ENCODE results near the gene PRDX3. TPM values are rescaled to one million over a fixed set of nuclear protein-coding genes. Genes with fewer than 3 reads are reported as not detected.
"Not testable (repeated sequence)": the region's sequence is repeated elsewhere in the genome, so short reads cannot be mapped to it uniquely, and the experiment has no call there.

The PRDX3 gene
- total RNA-seq, 3 donors from 2014 or later (not counting 1 experiment from before 2014, with no cell fraction given) = 12.5 to 17.4 (median 15.3) TPM

DNA sequence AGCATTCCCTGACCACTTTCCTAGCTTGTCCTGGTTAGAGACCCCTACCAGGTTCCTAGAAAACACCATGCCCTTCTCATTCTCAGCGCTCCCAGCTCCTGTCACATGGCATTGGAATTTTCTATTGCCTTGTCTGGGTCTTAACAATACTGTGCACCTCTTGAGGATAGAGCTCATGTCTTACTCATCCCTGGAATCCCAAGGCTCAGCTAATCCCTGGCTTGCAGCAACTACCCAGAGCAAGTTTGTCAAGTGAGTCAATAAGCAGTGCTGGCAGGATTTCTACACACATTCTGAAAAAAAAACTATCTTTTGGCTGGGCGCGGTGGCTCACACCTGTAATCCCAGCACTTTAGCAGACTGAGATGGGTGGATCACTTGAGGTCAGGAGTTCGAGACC is 11.7 kb upstream of the PRDX3 start:
- Mint-ChIP-seq H3K4me3 (no peak overlapping the region), H3K27me3 (ENCODE audit: low read depth in 2 of 2) (peaks cover 0 to 12% of the 10 kb centered on the region in 2 donors), H3K9me3 (no peaks in the 10 kb centered on the region), H3K4me1 (peaks cover 10 to 12% of the 10 kb centered on the region in 2 donors), H3K36me3 (no peaks in the 10 kb centered on the region), H3K27ac (peak overlapping the region in 1 of 2 donors; percentile 18)
- TF ChIP-seq, protein P1, sequence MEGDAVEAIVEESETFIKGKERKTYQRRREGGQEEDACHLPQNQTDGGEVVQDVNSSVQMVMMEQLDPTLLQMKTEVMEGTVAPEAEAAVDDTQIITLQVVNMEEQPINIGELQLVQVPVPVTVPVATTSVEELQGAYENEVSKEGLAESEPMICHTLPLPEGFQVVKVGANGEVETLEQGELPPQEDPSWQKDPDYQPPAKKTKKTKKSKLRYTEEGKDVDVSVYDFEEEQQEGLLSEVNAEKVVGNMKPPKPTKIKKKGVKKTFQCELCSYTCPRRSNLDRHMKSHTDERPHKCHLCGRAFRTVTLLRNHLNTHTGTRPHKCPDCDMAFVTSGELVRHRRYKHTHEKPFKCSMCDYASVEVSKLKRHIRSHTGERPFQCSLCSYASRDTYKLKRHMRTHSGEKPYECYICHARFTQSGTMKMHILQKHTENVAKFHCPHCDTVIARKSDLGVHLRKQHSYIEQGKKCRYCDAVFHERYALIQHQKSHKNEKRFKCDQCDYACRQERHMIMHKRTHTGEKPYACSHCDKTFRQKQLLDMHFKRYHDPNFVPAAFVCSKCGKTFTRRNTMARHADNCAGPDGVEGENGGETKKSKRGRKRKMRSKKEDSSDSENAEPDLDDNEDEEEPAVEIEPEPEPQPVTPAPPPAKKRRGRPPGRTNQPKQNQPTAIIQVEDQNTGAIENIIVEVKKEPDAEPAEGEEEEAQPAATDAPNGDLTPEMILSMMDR (IDR thresholded peaks at IDR 0.05) = no peak
- Histone ChIP-seq H3K27ac (ENCODE audit: low read length) (no peak overlapping the region), H3K9me3 (ENCODE audit: control insufficient read depth, insufficient read depth, low read length) (no peaks in the 10 kb centered on the region), H3K4me3 (ENCODE audit: low read length) (no peak overlapping the region), H3K36me3 (ENCODE audit: control insufficient read depth, insufficient read depth, low read length) (no peaks in the 10 kb centered on the region), H3K27me3 (ENCODE audit: control insufficient read depth, insufficient read depth, low read length) (no peaks in the 10 kb centered on the region), H3K4me1 (ENCODE audit: control insufficient read depth, insufficient read depth, low read length) (peaks cover 14% of the 10 kb centered on the region)
- intact Hi-C loops (cut with micrococcal nuclease) = no loop called here
- ATAC-seq (no peak), DNase-seq (no peak)
- 92% methylated on average over 4 of the region's 4 CpGs for WGBS (ENCODE audit: insufficient coverage)

DNA sequence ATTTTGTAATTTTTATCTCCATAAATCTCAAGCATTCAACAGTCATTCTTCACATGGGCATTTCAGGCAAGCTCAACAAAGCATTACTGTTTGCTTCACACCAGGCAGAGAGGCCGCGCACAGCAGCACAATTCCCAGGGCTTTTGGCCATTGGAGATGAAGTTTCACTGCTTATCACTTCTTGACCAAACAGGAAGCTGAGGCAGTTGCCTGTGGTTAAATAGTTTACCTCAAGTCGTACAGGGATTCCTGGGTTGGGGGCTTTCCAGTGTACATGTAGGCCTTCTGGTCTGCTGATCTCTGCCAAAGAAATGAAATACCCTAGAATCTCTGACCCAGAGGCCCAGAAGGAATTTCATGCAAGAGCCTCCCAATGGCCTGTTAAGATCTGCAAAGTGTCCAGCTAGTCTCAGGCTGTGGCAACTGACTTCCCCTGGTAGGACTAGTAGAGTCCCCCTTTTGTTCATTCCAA is 11.2 kb upstream of the PRDX3 start:
- Mint-ChIP-seq H3K36me3 (no peaks in the 10 kb centered on the region), H3K9me3 (no peaks in the 10 kb centered on the region), H3K4me1 (peaks cover 10 to 12% of the 10 kb centered on the region in 2 donors), H3K27me3 (ENCODE audit: low read depth in 2 of 2) (peaks cover 0 to 12% of the 10 kb centered on the region in 2 donors), H3K4me3 (no peak overlapping the region), H3K27ac (peak overlapping the region in 1 of 2 donors; percentile 18)
- Histone ChIP-seq H3K9me3 (ENCODE audit: control insufficient read depth, insufficient read depth, low read length) (no peaks in the 10 kb centered on the region), H3K27me3 (ENCODE audit: control insufficient read depth, insufficient read depth, low read length) (no peaks in the 10 kb centered on the region), H3K4me1 (ENCODE audit: control insufficient read depth, insufficient read depth, low read length) (peaks cover 14% of the 10 kb centered on the region), H3K36me3 (ENCODE audit: control insufficient read depth, insufficient read depth, low read length) (no peaks in the 10 kb centered on the region), H3K4me3 (ENCODE audit: low read length) (no peak overlapping the region), H3K27ac (ENCODE audit: low read length) (no peak overlapping the region)
- TF ChIP-seq, protein P1 (IDR thresholded peaks at IDR 0.05) = no peak
- DNase-seq (peak in 1 of 2 donors; percentile 49), ATAC-seq (peak; percentile 30 to 92 (median 53))
- WGBS (ENCODE audit: insufficient coverage) = 9% methylated on average over 3 of the region's 3 CpGs
- intact Hi-C loops (cut with micrococcal nuclease) = no loop called here

DNA sequence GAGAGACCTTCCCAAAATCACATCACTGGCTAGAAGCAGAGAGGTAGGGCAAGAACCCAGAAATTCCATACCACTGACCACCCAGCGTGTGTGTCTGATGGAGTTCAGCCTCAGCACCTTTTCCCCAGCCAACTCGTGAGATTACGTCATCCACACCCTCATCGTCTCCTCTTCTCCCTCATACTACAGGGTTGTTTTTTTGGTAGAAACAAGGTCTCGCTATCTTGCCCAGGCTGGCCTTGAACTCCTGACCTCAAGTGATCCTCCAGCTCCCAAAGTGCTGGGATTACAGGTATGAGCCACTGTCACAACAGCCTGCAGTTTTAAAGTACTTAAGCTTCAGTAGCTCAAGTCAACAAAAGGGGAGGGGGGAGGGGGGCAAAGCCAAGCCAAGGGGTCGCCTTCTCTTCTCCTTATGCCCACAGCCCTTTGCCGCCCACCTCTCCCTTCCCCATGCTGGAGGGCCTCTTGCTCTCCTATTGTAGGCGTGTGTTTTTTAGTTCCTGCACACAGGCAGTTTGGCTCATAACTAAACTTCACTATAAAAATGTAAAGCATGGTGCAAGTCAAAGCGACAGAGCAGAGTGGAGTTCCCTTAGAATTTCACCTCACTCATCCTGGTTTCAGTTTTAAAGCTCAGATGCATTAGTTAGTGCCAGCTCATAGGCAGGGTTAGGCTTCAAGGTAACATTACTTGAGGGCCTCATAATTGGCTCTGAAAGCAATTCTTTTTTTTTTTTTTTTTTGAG is 5.2 kb upstream of the PRDX3 start:
- Histone ChIP-seq H3K36me3 (ENCODE audit: control insufficient read depth, insufficient read depth, low read length) (no peaks in the 10 kb centered on the region), H3K9me3 (ENCODE audit: control insufficient read depth, insufficient read depth, low read length) (no peaks in the 10 kb centered on the region), H3K4me3 (ENCODE audit: low read length) (no peak overlapping the region), H3K27ac (ENCODE audit: low read length) (no peak overlapping the region), H3K27me3 (ENCODE audit: control insufficient read depth, insufficient read depth, low read length) (no peaks in the 10 kb centered on the region), H3K4me1 (ENCODE audit: control insufficient read depth, insufficient read depth, low read length) (peaks cover 7% of the 10 kb centered on the region)
- H3K36me3 Mint-ChIP-seq = no peaks in the 10 kb centered on the region
- H3K27ac Mint-ChIP-seq = no peak overlapping the region
- H3K27me3 Mint-ChIP-seq (ENCODE audit: low read depth in 2 of 2) = peaks cover 0 to 2% of the 10 kb centered on the region in 2 donors
- TF ChIP-seq, protein P1 (IDR thresholded peaks at IDR 0.05) = no peak
- H3K4me3 Mint-ChIP-seq = no peak overlapping the region
- no peaks in the 10 kb centered on the region for H3K4me1 Mint-ChIP-seq
- ATAC-seq (no peak), DNase-seq (no peak)
- H3K9me3 Mint-ChIP-seq = no peaks in the 10 kb centered on the region
- 74% methylated on average over 8 of the region's 9 CpGs for WGBS (ENCODE audit: insufficient coverage)
- intact Hi-C loops (cut with micrococcal nuclease) = no loop called here

- H3K36me3 Mint-ChIP-seq; H3K27me3 Mint-ChIP-seq (ENCODE audit: low read depth in 2 of 2); H3K9me3 Mint-ChIP-seq; H3K4me3 ChIP-seq (ENCODE audit: low read length); intact Hi-C loops (cut with micrococcal nuclease); ATAC-seq; H3K27ac Mint-ChIP-seq; H3K36me3 ChIP-seq (ENCODE audit: control insufficient read depth, insufficient read depth, low read length); DNase-seq; H3K27me3 ChIP-seq (ENCODE audit: control insufficient read depth, insufficient read depth, low read length); H3K9me3 ChIP-seq (ENCODE audit: control insufficient read depth, insufficient read depth, low read length); H3K4me3 Mint-ChIP-seq; H3K27ac ChIP-seq (ENCODE audit: low read length): not testable (repeated sequence)
- peaks cover 19% of the 10 kb centered on the region for H3K4me1 ChIP-seq (ENCODE audit: control insufficient read depth, insufficient read depth, low read length)
- WGBS (ENCODE audit: insufficient coverage) = 96% methylated on average over 5 of the region's 7 CpGs
- H3K4me1 Mint-ChIP-seq = peaks cover 6 to 13% of the 10 kb centered on the region in 2 donors
These were observed 2.3 kb upstream of the PRDX3 start for GRCh38 chr10:119180850-119181400.
